ENCODE measurements around the gene C12orf76. TPM values are rescaled to one million over a fixed set of nuclear protein-coding genes. Genes with fewer than 3 reads are reported as not detected.

C12orf76 gene
- total and polyA plus RNA-seq, 2 of the 13 experiments (the other 11 are each of a cell fraction or from before 2014, with no cell fraction given), result 15.8 to 38.4 TPM

- TF ChIP-seq, protein P1, sequence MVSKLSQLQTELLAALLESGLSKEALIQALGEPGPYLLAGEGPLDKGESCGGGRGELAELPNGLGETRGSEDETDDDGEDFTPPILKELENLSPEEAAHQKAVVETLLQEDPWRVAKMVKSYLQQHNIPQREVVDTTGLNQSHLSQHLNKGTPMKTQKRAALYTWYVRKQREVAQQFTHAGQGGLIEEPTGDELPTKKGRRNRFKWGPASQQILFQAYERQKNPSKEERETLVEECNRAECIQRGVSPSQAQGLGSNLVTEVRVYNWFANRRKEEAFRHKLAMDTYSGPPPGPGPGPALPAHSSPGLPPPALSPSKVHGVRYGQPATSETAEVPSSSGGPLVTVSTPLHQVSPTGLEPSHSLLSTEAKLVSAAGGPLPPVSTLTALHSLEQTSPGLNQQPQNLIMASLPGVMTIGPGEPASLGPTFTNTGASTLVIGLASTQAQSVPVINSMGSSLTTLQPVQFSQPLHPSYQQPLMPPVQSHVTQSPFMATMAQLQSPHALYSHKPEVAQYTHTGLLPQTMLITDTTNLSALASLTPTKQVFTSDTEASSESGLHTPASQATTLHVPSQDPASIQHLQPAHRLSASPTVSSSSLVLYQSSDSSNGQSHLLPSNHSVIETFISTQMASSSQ (IDR thresholded peaks at IDR 0.05; ENCODE audit: low read depth), result peak; percentile 41; the same call in 1 of the 2 replicates
- TF ChIP-seq, protein P1 (CRISPR knock-in tag; IDR thresholded peaks at IDR 0.05; ENCODE audit: borderline replicate concordance), result peak; percentile 30; the same call in 1 of the 2 replicates
- TF ChIP-seq ZNF354B (CRISPR knock-in tag; IDR thresholded peaks at IDR 0.05), result 0 out of 2 replicates have a peak, but pooled peaks have one; percentile 68
- no peak for TF ChIP-seq ISX (CRISPR knock-in tag; conservative IDR thresholded peaks at IDR 0.05)
- no peak for TF ChIP-seq MBNL3 (CRISPR knock-in tag; conservative IDR thresholded peaks at IDR 0.05)
- peak; percentile 85 for TF ChIP-seq MEF2D (CRISPR knock-in tag; IDR thresholded peaks at IDR 0.05)
- peak; percentile 79 for TF ChIP-seq TEAD3 (CRISPR knock-in tag; optimal IDR thresholded peaks at IDR 0.05; ENCODE audit: borderline replicate concordance)
- TF ChIP-seq ZNF841 (CRISPR knock-in tag; IDR thresholded peaks at IDR 0.05; ENCODE audit: borderline replicate concordance), result no peak
- TF ChIP-seq, protein P2, sequence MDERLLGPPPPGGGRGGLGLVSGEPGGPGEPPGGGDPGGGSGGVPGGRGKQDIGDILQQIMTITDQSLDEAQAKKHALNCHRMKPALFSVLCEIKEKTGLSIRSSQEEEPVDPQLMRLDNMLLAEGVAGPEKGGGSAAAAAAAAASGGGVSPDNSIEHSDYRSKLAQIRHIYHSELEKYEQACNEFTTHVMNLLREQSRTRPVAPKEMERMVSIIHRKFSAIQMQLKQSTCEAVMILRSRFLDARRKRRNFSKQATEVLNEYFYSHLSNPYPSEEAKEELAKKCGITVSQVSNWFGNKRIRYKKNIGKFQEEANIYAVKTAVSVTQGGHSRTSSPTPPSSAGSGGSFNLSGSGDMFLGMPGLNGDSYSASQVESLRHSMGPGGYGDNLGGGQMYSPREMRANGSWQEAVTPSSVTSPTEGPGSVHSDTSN (CRISPR knock-in tag; IDR thresholded peaks at IDR 0.05), result no peak
- no peak for TF ChIP-seq KAT2B (IDR thresholded peaks at IDR 0.05; ENCODE audit: borderline replicate concordance, low read depth, low read length)
- no peak for TF ChIP-seq IKZF1 (IDR thresholded peaks at IDR 0.05)
- peak; percentile 82 for TF ChIP-seq NFKBIZ (CRISPR knock-in tag; IDR thresholded peaks at IDR 0.05)
- no peak for TF ChIP-seq ZNF558 (CRISPR knock-in tag; IDR thresholded peaks at IDR 0.05; ENCODE audit: borderline replicate concordance)
- TF ChIP-seq, protein P3, sequence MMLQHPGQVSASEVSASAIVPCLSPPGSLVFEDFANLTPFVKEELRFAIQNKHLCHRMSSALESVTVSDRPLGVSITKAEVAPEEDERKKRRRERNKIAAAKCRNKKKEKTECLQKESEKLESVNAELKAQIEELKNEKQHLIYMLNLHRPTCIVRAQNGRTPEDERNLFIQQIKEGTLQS (CRISPR knock-in tag; IDR thresholded peaks at IDR 0.05), result 0 out of 2 replicates have a peak, but pooled peaks have one; percentile 32
- TF ChIP-seq DR1 (CRISPR knock-in tag; IDR thresholded peaks at IDR 0.05), result peak; percentile 58; the same call in 1 of the 2 replicates
- TF ChIP-seq ZNF788 (CRISPR knock-in tag; IDR thresholded peaks at IDR 0.05; ENCODE audit: borderline replicate concordance), result peak; percentile 97; the same call in 1 of the 2 replicates
Measured at GRCh38 chr12:110048242-110049027, at the start of gene C12orf76 (continued).

Data from HepG2 (cell line).